ENCODE data around the gene VNN1. TPM values are rescaled to one million over a fixed set of nuclear protein-coding genes. Genes with fewer than 3 reads are reported as not detected.

Gene VNN1
- polyA plus RNA-seq, 1 donor from 2014 or later = not detected

- Histone ChIP-seq H3K27ac (ENCODE audit: low read length) (no peak overlapping the region), H3K4me2 (ENCODE audit: low read length) (no peak overlapping the region), H3K36me3 (ENCODE audit: insufficient read depth, low read length) (no peaks in the 10 kb centered on the region), H3F3A (ENCODE audit: insufficient read depth, low read length, poor library complexity, severe bottlenecking) (no peaks in the 10 kb centered on the region), H3K4me3 (ENCODE audit: low read length) (no peak overlapping the region), H3K9ac (ENCODE audit: low read length) (no peak overlapping the region), H3K27me3 (ENCODE audit: insufficient read depth, low read depth, low read length) (no peaks in the 10 kb centered on the region), H3K79me2 (replicated peaks; ENCODE audit: insufficient read depth, low read length) (no peaks in the 10 kb centered on the region), H3K9me3 (ENCODE audit: low read length) (no peaks in the 10 kb centered on the region), H3K9me2 (ENCODE audit: insufficient read depth, low read length) (no peaks in the 10 kb centered on the region), H2AFZ (ENCODE audit: low read depth, low read length) (no peak overlapping the region), H4K20me1 (ENCODE audit: insufficient read depth) (no peaks in the 10 kb centered on the region)
- TF ChIP-seq RAD21 (conservative IDR thresholded peaks at IDR 0.05) (no peak), CTCF (IDR thresholded peaks at IDR 0.05; ENCODE audit: poor library complexity, severe bottlenecking) (no peak), EP300 (conservative IDR thresholded peaks at IDR 0.05; ENCODE audit: poor library complexity, severe bottlenecking) (no peak), POLR2AphosphoS5 (IDR thresholded peaks at IDR 0.05) (no peak), EZH2 (IDR thresholded peaks at IDR 0.05; ENCODE audit: borderline replicate concordance, insufficient read depth, low read length, poor library complexity, severe bottlenecking) (no peak), MXI1 (conservative IDR thresholded peaks at IDR 0.05; ENCODE audit: poor library complexity, severe bottlenecking) (no peak), TAF1 (IDR thresholded peaks at IDR 0.05; ENCODE audit: low read depth) (no peak), SMC3 (conservative IDR thresholded peaks at IDR 0.05; ENCODE audit: poor library complexity) (no peak), REST (IDR thresholded peaks at IDR 0.05; ENCODE audit: borderline replicate concordance) (no peak)
Measured at GRCh38 chr6:132648828-132649227, 65.0 kb downstream of the VNN1 start.

- no peak overlapping the region for H3K4me3 ChIP-seq (ENCODE audit: low read length)
- H3K27me3 ChIP-seq (ENCODE audit: insufficient read depth, low read depth, low read length) = no peaks in the 10 kb centered on the region
- H3K4me2 ChIP-seq (ENCODE audit: low read length) = no peak overlapping the region
- no peak overlapping the region for H2AFZ ChIP-seq (ENCODE audit: low read depth, low read length)
- H3K9me3 ChIP-seq (ENCODE audit: low read length) = no peaks in the 10 kb centered on the region
- no peak overlapping the region for H3K9ac ChIP-seq (ENCODE audit: low read length)
- no peaks in the 10 kb centered on the region for H3K36me3 ChIP-seq (ENCODE audit: insufficient read depth, low read length)
- no peaks in the 10 kb centered on the region for H4K20me1 ChIP-seq (ENCODE audit: insufficient read depth)
- no peaks in the 10 kb centered on the region for H3F3A ChIP-seq (ENCODE audit: insufficient read depth, low read length, poor library complexity, severe bottlenecking)
- H3K27ac ChIP-seq (ENCODE audit: low read length) = no peak overlapping the region
- H3K9me2 ChIP-seq (ENCODE audit: insufficient read depth, low read length) = no peaks in the 10 kb centered on the region
- TF ChIP-seq CTCF (IDR thresholded peaks at IDR 0.05; ENCODE audit: poor library complexity, severe bottlenecking) (no peak), EP300 (conservative IDR thresholded peaks at IDR 0.05; ENCODE audit: poor library complexity, severe bottlenecking) (no peak), SMC3 (conservative IDR thresholded peaks at IDR 0.05; ENCODE audit: poor library complexity) (no peak), TAF1 (IDR thresholded peaks at IDR 0.05; ENCODE audit: low read depth) (no peak), MXI1 (conservative IDR thresholded peaks at IDR 0.05; ENCODE audit: poor library complexity, severe bottlenecking) (no peak), POLR2AphosphoS5 (IDR thresholded peaks at IDR 0.05) (no peak), EZH2 (IDR thresholded peaks at IDR 0.05; ENCODE audit: borderline replicate concordance, insufficient read depth, low read length, poor library complexity, severe bottlenecking) (no peak), REST (IDR thresholded peaks at IDR 0.05; ENCODE audit: borderline replicate concordance) (no peak), RAD21 (conservative IDR thresholded peaks at IDR 0.05) (no peak)
- no peaks in the 10 kb centered on the region for H3K79me2 ChIP-seq (replicated peaks; ENCODE audit: insufficient read depth, low read length)
Measured at GRCh38 chr6:132648356-132648755, 65.5 kb downstream of the VNN1 start.
